GM19438 (cell line): Measurements from ENCODE around the gene ABLIM1.

ENCODE experiments used
- ATAC-seq: cut with Tn5 transposase; IDR thresholded peaks from one replicate; pipeline ENCODE4 v1.9.1; 2021; ENCODE audit warnings: low read depth; ENCODE audit not compliant: unreplicated experiment

The ABLIM1 gene

GRCh38 chr10:114525368-114525949 is 132.6 kb downstream of the ABLIM1 start:
- no peak for ATAC-seq

- ATAC-seq: no peak
Measured at GRCh38 chr10:114523876-114524275, 134.2 kb downstream of the ABLIM1 start.

- no peak for ATAC-seq
Measured at GRCh38 chr10:114521255-114521654, 136.8 kb downstream of the ABLIM1 start.

GRCh38 chr10:114520453-114520852 is 137.6 kb downstream of the ABLIM1 start:
- no peak for ATAC-seq

GRCh38 chr10:114519756-114520293 is 138.2 kb downstream of the ABLIM1 start:
- ATAC-seq: no peak

GRCh38 chr10:114519306-114519669 is 138.8 kb downstream of the ABLIM1 start:
- no peak for ATAC-seq

GRCh38 chr10:114518401-114519305 is 139.4 kb downstream of the ABLIM1 start:
- ATAC-seq: no peak

GRCh38 chr10:114517368-114518250 is 140.5 kb downstream of the ABLIM1 start:
- no peak for ATAC-seq

GRCh38 chr10:114516356-114516755 is 141.7 kb downstream of the ABLIM1 start:
- no peak for ATAC-seq

GRCh38 chr10:114515298-114515914 is 142.7 kb downstream of the ABLIM1 start:
- ATAC-seq: no peak

- no peak for ATAC-seq
Measured at GRCh38 chr10:114513381-114513792, 144.7 kb downstream of the ABLIM1 start.

GRCh38 chr10:114511881-114512280 is 146.2 kb downstream of the ABLIM1 start:
- ATAC-seq: no peak

- no peak for ATAC-seq
Measured at GRCh38 chr10:114508376-114508775, 149.7 kb downstream of the ABLIM1 start.

GRCh38 chr10:114507449-114507848 is 150.6 kb downstream of the ABLIM1 start:
- ATAC-seq: no peak

- no peak for ATAC-seq
Measured at GRCh38 chr10:114506871-114507385, 151.1 kb downstream of the ABLIM1 start.

- no peak for ATAC-seq
Measured at GRCh38 chr10:114504769-114505579, 153.1 kb downstream of the ABLIM1 start.

- ATAC-seq: no peak
Measured at GRCh38 chr10:114502074-114502473, 156.0 kb downstream of the ABLIM1 start.

- no peak for ATAC-seq
Measured at GRCh38 chr10:114501650-114502049, 156.4 kb downstream of the ABLIM1 start.

GRCh38 chr10:114500643-114501042 is 157.4 kb downstream of the ABLIM1 start:
- ATAC-seq: no peak
